OCI-LY3 (cell line): ENCODE data around the gene GCAT.

ENCODE experiments used
- EZH2phosphoT487 ChIP-seq: fragments of 200-600 bp; shearing (Covaris generic); IDR thresholded peaks from 2 replicates; pipeline ENCODE4 v1.6.1; 2018; ENCODE audit warnings: antibody characterized with exemption, mixed run types, low read depth
- TF ChIP-seq, protein P1 (sequence below): fragments of 200-600, 300-600 bp; sonication (generic); IDR thresholded peaks from 2 replicates; pipeline ENCODE4 v1.5.1; 2014; ENCODE audit warnings: antibody characterized with exemption, low read length, low read depth

DNA sequence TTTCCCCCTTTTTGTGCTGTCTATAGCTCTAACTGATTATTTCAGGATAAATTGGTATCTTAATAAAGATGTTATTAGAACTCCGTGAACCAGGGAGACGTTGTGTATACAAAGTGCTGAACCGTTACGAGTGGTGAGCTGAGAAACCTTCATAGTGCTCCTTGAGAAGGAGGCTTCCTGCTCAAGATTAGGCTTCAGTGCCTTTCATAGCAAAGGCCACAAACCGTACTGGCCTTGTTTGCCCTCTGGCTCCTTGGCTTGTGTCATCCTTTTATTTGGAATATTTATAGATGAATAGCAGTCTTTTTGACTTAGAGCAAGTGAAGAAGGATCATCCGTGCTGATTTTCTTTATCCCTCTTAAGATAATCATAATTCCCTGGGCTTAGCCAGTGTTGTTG, 57.8 kb downstream of the GCAT start:
- TF ChIP-seq, protein P1, sequence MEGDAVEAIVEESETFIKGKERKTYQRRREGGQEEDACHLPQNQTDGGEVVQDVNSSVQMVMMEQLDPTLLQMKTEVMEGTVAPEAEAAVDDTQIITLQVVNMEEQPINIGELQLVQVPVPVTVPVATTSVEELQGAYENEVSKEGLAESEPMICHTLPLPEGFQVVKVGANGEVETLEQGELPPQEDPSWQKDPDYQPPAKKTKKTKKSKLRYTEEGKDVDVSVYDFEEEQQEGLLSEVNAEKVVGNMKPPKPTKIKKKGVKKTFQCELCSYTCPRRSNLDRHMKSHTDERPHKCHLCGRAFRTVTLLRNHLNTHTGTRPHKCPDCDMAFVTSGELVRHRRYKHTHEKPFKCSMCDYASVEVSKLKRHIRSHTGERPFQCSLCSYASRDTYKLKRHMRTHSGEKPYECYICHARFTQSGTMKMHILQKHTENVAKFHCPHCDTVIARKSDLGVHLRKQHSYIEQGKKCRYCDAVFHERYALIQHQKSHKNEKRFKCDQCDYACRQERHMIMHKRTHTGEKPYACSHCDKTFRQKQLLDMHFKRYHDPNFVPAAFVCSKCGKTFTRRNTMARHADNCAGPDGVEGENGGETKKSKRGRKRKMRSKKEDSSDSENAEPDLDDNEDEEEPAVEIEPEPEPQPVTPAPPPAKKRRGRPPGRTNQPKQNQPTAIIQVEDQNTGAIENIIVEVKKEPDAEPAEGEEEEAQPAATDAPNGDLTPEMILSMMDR = no peak
- no peak for TF ChIP-seq EZH2phosphoT487
